Measurements from ENCODE around the gene STARD9.

Gene STARD9

DNA sequence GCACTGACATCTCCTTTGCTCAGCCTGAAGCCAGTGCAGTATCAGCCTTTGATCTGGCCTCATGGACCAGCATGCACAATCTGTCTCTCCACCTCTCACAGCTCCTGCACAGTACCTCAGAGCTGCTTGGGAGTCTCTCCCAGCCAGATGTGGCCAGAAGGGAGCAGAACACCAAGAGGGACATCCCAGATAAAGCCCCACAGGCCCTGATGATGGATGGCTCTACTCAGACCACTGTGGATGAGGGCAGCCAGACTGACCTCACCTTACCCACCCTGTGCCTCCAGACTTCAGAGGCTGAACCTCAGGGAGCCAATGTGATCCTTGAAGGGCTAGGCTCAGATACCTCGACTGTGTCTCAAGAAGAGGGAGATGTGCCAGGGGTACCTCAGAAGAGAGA lies 117.1 kb downstream of the STARD9 start:
- Histone ChIP-seq H2AFZ (no peak overlapping the region), H3K27ac (no peak overlapping the region), H3K9me3 (ENCODE audit: control insufficient read depth, low read length) (no peaks in the 10 kb centered on the region), H3K4me3 (ENCODE audit: low read depth, low read length) (no peak overlapping the region), H3K36me3 (ENCODE audit: control insufficient read depth, insufficient read depth, low read length) (no peaks in the 10 kb centered on the region), H3K4me1 (no peaks in the 10 kb centered on the region), H3K9ac (no peak overlapping the region), H3K27me3 (ENCODE audit: control insufficient read depth, insufficient read depth, low read length) (no peaks in the 10 kb centered on the region), H3K79me2 (no peaks in the 10 kb centered on the region), H3K4me2 (ENCODE audit: low read length) (no peak overlapping the region)
- TF ChIP-seq, protein P1, sequence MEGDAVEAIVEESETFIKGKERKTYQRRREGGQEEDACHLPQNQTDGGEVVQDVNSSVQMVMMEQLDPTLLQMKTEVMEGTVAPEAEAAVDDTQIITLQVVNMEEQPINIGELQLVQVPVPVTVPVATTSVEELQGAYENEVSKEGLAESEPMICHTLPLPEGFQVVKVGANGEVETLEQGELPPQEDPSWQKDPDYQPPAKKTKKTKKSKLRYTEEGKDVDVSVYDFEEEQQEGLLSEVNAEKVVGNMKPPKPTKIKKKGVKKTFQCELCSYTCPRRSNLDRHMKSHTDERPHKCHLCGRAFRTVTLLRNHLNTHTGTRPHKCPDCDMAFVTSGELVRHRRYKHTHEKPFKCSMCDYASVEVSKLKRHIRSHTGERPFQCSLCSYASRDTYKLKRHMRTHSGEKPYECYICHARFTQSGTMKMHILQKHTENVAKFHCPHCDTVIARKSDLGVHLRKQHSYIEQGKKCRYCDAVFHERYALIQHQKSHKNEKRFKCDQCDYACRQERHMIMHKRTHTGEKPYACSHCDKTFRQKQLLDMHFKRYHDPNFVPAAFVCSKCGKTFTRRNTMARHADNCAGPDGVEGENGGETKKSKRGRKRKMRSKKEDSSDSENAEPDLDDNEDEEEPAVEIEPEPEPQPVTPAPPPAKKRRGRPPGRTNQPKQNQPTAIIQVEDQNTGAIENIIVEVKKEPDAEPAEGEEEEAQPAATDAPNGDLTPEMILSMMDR (IDR thresholded peaks at IDR 0.05): no peak

DNA sequence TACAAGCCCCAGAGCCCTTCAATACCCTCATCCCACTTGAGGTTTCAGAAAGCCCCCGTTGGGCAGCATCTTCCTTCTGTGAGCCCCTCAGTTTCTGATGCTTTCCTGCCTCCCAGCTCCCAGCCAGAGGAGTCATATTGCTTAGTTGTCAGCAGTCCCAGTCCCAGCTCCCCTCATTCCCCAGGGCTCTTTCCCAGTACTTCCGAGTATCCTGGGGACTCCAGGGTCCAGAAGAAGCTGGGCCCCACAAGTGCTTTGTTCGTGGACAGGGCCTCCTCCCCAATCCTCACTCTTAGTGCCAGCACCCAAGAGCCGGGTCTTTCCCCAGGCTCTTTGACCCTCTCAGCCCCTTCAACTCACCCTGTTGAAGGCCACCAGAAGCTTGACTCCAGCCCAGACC lies 117.6 kb downstream of the STARD9 start:
- H2AFZ ChIP-seq: no peak overlapping the region
- H3K27me3 ChIP-seq (ENCODE audit: control insufficient read depth, insufficient read depth, low read length): no peaks in the 10 kb centered on the region
- no peak overlapping the region for H3K27ac ChIP-seq
- H3K79me2 ChIP-seq: no peaks in the 10 kb centered on the region
- H3K36me3 ChIP-seq (ENCODE audit: control insufficient read depth, insufficient read depth, low read length): no peaks in the 10 kb centered on the region
- no peak overlapping the region for H3K9ac ChIP-seq
- TF ChIP-seq, protein P1 (IDR thresholded peaks at IDR 0.05): no peak
- no peak overlapping the region for H3K4me2 ChIP-seq (ENCODE audit: low read length)
- no peaks in the 10 kb centered on the region for H3K4me1 ChIP-seq
- H3K4me3 ChIP-seq (ENCODE audit: low read depth, low read length): no peak overlapping the region
- no peaks in the 10 kb centered on the region for H3K9me3 ChIP-seq (ENCODE audit: control insufficient read depth, low read length)

DNA sequence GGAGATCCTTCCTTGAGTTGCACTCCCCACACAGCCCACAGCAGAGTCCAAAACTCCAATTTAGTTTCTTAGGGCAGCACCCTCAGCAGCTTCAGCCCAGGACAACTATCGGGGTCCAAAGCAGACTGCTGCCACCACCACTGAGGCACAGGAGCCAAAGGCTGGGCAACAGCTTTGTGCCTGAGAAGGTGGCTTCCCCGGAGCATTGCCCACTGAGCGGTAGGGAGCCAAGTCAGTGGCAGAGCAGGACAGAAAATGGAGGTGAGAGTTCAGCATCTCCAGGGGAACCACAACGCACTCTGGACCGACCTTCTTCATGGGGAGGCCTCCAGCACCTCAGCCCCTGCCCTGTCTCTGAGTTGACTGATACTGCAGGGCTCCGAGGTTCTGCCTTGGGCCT lies 118.1 kb downstream of the STARD9 start:
- TF ChIP-seq, protein P1 (IDR thresholded peaks at IDR 0.05): no peak
- Histone ChIP-seq H3K4me3 (ENCODE audit: low read depth, low read length) (no peak overlapping the region), H3K4me2 (ENCODE audit: low read length) (no peak overlapping the region), H3K9ac (no peak overlapping the region), H3K27ac (no peak overlapping the region), H3K79me2 (no peaks in the 10 kb centered on the region), H3K9me3 (ENCODE audit: control insufficient read depth, low read length) (no peaks in the 10 kb centered on the region), H3K36me3 (ENCODE audit: control insufficient read depth, insufficient read depth, low read length) (no peaks in the 10 kb centered on the region), H3K4me1 (no peaks in the 10 kb centered on the region), H3K27me3 (ENCODE audit: control insufficient read depth, insufficient read depth, low read length) (no peaks in the 10 kb centered on the region), H2AFZ (no peak overlapping the region)

DNA sequence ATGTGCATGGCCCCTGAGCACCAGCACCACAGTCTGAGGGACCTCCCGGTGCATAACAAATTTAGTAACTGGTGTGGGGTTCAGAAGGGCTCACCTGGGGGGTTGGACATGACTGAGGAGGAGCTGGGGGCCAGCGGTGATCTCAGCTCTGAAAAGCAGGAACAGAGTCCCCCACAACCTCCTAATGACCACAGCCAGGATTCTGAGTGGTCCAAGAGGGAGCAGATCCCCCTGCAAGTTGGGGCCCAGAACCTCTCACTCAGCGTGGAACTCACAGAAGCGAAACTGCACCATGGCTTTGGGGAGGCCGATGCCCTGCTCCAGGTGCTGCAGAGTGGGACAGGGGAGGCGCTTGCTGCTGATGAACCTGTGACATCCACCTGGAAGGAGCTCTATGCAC lies 118.5 kb downstream of the STARD9 start:
- Histone ChIP-seq H3K27me3 (ENCODE audit: control insufficient read depth, insufficient read depth, low read length) (no peaks in the 10 kb centered on the region), H3K4me3 (ENCODE audit: low read depth, low read length) (no peak overlapping the region), H2AFZ (no peak overlapping the region), H3K36me3 (ENCODE audit: control insufficient read depth, insufficient read depth, low read length) (no peaks in the 10 kb centered on the region), H3K79me2 (no peaks in the 10 kb centered on the region), H3K27ac (no peak overlapping the region), H3K4me2 (ENCODE audit: low read length) (no peak overlapping the region), H3K9ac (no peak overlapping the region), H3K4me1 (no peaks in the 10 kb centered on the region), H3K9me3 (ENCODE audit: control insufficient read depth, low read length) (no peaks in the 10 kb centered on the region)
- TF ChIP-seq, protein P1 (IDR thresholded peaks at IDR 0.05): no peak

DNA sequence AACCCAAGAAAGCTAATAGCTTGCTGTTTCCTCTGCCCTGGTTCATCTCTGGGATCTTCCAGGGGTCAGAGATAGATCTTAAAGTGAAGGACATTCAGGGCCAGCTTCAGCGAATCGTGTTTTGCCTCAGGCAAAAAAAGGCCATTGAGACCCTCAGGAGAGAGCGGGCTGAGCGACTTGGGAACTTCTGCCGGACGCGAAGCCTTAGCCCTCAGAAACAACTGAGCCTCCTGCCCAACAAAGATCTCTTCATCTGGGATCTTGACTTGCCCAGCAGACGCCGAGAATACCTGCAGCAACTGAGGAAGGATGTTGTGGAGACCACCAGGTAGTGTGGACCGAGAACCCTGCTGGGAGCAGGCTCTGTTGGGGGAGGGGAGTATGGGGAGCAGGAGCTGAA lies 119.0 kb downstream of the STARD9 start:
- no peak overlapping the region for H3K27ac ChIP-seq
- no peak overlapping the region for H3K4me2 ChIP-seq (ENCODE audit: low read length)
- H3K9ac ChIP-seq: no peak overlapping the region
- H3K36me3 ChIP-seq (ENCODE audit: control insufficient read depth, insufficient read depth, low read length): no peaks in the 10 kb centered on the region
- no peaks in the 10 kb centered on the region for H3K79me2 ChIP-seq
- no peaks in the 10 kb centered on the region for H3K4me1 ChIP-seq
- TF ChIP-seq, protein P1 (IDR thresholded peaks at IDR 0.05): no peak
- H3K9me3 ChIP-seq (ENCODE audit: control insufficient read depth, low read length): no peaks in the 10 kb centered on the region
- no peak overlapping the region for H3K4me3 ChIP-seq (ENCODE audit: low read depth, low read length)
- H3K27me3 ChIP-seq (ENCODE audit: control insufficient read depth, insufficient read depth, low read length): no peaks in the 10 kb centered on the region
- no peak overlapping the region for H2AFZ ChIP-seq
